GM20431 (cell line): Measurements from ENCODE around the gene STARD3.

Experiments
- in situ Hi-C: fragments of 300-500 bp; cut with MseI, MboI; formaldehyde crosslinking; loops from one replicate; pipeline ENCODE4 v1.15.0; 2020; ENCODE audit warnings: low sequenced_read_pairs; ENCODE audit not compliant: unreplicated experiment

The STARD3 gene

GRCh38 chr17:39633570-39634183, 3.3 kb upstream of the STARD3 start:
- in situ Hi-C loops, result loop anchor here (25.0 kb wide), 1 partner anchor 104 kb away; the partner anchor contains the start of genes GRB7 and MIEN1

- in situ Hi-C loops, result loop anchor here (25.0 kb wide), 1 partner anchor 103 kb away; the partner anchor contains the start of genes GRB7 and MIEN1
Measured at GRCh38 chr17:39634384-39634871, 2.5 kb upstream of the STARD3 start.

- in situ Hi-C loops, result loop anchor here (25.0 kb wide), 1 partner anchor 102 kb away; the partner anchor contains the start of genes GRB7 and MIEN1
Measured at GRCh38 chr17:39635614-39636176, 1.2 kb upstream of the STARD3 start.

GRCh38 chr17:39636587-39636926, 387 bp upstream of the STARD3 start:
- in situ Hi-C loops, result loop anchor here (25.0 kb wide), 1 partner anchor 101 kb away; the partner anchor contains the start of genes GRB7 and MIEN1

GRCh38 chr17:39638317-39638716, 1.4 kb downstream of the STARD3 start:
- in situ Hi-C loops, result loop anchor here (25.0 kb wide), 1 partner anchor 99 kb away; the partner anchor contains the start of genes GRB7 and MIEN1

DNA sequence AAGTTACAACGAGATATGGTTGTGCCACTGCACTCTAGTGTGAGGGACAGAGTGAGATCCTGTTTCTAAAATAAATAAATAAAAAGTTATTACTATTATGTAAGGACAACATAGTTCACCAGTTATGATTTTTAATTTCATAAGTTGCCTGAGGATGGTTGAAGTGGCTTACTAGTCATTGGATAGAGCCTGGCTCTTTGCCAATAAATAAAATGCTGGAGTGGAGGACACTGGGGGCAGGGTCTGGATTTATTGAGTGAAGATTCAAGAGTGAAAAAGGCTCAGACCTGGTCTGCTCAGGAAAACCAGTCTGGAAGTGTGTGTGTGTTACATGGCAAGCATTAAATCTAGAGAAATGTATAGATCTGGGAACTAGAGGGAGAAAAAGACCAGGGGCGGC, 2.1 kb downstream of the STARD3 start:
- in situ Hi-C loops, result loop anchor here (25.0 kb wide), 1 partner anchor 98 kb away; the partner anchor contains the start of genes GRB7 and MIEN1

GRCh38 chr17:39639566-39640458, 2.9 kb downstream of the STARD3 start:
- in situ Hi-C loops, result loop anchor here (25.0 kb wide), 1 partner anchor 97 kb away; the partner anchor contains the start of genes GRB7 and MIEN1

DNA sequence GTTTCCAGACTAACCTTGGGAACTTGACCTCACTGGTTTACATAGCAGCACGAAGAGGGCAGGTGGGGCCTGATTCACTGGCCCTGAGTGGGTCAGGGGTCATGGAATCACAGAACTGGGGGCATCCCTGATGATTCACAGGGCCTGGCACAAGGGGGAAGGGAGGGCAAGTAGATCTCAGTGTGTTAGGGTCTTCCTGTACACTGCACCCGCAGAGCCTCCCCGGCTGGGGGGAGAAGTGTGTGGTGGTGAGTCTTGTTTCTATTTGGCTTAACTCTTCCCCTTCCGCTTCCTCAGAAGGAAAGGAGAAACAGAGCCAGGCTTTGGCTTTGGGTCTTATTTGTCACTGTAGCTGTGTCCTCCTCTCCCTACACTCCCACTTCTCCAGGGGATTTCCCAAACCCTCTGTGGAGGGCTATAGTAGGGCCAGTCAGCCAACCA, 3.7 kb downstream of the STARD3 start:
- in situ Hi-C loops, result loop anchor here (25.0 kb wide), 1 partner anchor 97 kb away; the partner anchor contains the start of genes GRB7 and MIEN1

DNA sequence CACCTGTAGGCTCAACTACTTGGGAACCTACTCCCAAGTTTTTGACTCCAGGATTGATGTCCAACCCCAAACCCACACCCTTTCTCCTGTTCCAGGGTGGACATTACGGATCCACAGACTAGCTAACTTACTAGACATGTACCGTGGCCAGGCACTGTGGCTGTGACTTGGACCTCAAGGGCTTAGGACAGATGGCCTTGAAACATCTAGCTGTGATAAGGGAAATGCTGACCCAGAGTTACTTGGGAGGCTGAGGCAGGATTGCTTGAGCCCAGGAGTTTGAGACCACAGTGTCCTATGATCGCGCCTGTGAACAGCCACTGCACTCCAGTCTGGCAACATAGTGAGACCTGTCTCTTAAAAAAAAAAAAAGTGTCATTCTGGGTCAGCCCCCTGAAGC, 4.2 kb downstream of the STARD3 start:
- in situ Hi-C loops, result loop anchor here (25.0 kb wide), 1 partner anchor 96 kb away; the partner anchor contains the start of genes GRB7 and MIEN1

DNA sequence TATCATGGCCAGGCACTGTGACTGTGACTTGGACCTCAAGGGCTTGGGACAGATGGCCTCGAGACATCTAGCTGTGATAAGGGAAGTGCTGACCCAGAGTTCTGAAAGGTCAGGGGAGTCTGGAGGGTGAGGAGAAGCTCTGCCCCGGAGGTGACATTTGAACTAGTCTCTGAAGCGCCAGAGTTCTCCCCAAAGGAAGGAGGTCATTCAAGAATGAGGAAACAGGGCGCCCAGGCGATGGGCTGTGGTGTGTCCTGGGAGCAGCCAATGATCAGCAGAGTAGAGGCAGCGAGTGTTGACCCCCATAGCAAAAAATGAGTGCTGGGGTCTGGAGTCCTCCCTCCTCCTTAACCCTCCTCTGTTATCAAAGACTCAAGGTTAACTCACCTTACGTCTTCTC, 4.9 kb downstream of the STARD3 start:
- in situ Hi-C loops, result loop anchor here (25.0 kb wide), 1 partner anchor 95 kb away; the partner anchor contains the start of genes GRB7 and MIEN1

GRCh38 chr17:39642291-39643074, 5.5 kb downstream of the STARD3 start:
- in situ Hi-C loops, result loop anchor here (25.0 kb wide), 1 partner anchor 95 kb away; the partner anchor contains the start of genes GRB7 and MIEN1

GRCh38 chr17:39643271-39643670, 6.3 kb downstream of the STARD3 start:
- in situ Hi-C loops, result loop anchor here (25.0 kb wide), 1 partner anchor 94 kb away; the partner anchor contains the start of genes GRB7 and MIEN1

DNA sequence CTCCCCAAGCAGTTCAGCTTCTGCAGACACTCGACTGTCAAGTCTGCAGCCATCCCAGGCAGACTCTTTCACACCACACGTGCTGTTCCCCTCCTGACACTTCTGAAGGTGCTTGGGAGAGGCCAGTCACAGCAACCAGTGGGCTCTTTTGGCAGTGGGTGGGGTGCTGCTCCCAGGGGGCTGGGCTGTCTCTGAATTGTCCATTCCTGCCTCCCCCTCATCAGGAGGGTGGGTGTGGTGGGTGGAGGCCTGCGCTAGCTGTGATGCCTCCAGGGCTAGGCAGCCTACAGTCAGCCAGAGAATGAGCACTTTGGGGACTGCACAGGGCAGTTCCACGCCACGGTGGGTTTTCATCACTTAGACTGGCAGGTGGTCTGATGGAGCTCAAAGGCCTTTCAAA, 10.3 kb downstream of the STARD3 start:
- in situ Hi-C loops, result loop anchor here (25.0 kb wide), 1 partner anchor 90 kb away; the partner anchor contains the start of genes GRB7 and MIEN1

DNA sequence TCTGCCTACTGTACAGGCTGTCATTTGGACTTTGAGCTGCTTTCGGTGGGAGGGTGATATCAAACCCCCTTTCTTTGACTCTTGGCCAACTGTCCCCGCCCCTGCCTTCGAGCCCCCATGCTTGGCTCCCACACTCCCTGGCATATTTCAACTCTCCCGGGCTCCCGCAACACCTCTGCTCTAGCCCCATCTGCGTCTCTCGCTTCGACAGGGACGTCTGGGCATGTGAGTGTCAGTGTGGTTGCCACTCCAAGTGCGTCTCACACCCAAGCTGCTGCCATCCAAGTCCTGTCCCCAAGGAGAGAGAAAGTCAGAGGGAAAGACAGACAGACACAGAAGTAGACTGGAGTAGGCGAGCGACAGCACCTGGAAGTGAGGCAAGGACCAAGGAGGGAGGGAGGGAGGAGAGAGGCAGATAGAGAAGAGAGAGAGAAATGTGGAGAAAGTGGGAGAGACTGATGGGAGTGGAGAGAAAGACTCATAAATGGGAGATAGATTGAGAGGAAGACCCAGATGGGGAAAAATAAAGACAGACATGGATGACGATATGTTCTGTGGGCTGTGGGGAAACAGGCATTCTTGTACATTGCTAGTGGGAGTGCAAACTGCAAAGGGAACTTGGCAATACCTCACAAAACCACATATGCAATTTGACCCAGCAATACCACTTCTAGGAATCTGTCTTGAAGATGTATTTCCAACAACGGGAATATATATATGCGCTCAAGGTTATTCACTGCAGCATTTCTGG, 11.8 kb downstream of the STARD3 start:
- in situ Hi-C loops, result loop anchor here (25.0 kb wide), 1 partner anchor 89 kb away; the partner anchor contains the start of genes GRB7 and MIEN1

DNA sequence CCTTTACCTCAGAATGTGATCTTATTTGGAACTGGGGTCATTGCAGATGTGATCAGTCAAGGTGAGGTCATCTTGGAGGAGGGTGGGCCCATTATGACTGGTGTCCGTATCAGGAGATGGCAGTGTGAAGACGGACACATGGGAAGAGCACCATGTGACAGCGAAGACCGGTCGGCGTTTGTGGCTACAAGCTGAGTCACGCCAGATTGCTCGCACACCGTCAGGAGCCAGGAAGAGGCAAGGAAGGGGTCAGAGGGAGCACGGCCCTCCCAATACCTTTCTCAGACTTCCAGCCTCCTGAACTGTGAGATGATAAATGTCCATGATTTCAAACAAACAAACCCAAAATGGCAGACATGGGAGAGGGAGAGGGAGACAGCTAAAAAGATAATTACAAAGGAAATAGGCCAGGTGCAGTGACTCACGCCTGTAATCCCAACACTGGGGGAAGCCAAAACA, 13.2 kb downstream of the STARD3 start:
- in situ Hi-C loops, result no loop called here

GRCh38 chr17:39651923-39652586, 15.1 kb downstream of the STARD3 start:
- in situ Hi-C loops, result no loop called here

GRCh38 chr17:39652587-39653315, 15.8 kb downstream of the STARD3 start:
- in situ Hi-C loops, result no loop called here
